Stimulated activated naive CD8-positive, alpha-beta T cell treated with anti-CD3 and anti-CD28 coated beads, Interleukin-15, Interleukin-2, amounts not matched to agents 100 U/mL and 50 U/mL, for 24 hours (primary cell): ENCODE data around the gene ZNF227.
"Not testable (repeated sequence)": the region's sequence is repeated elsewhere in the genome, so short reads cannot be mapped to it uniquely, and the experiment has no call there.

Source experiments
- ATAC-seq: fragments of 150-1000 bp; cut with Tn5 transposase; one replicate; pipeline ENCODE4 v1.10.0; 2021
- DNase-seq: peaks from one replicate; pipeline ENCODE4 v3.0.0; 2021

The ZNF227 gene

GRCh38 chr19:44252332-44252731 lies 40.0 kb downstream of the ZNF227 start:
- not testable (repeated sequence) for DNase-seq, ATAC-seq

GRCh38 chr19:44253392-44253791 lies 41.1 kb downstream of the ZNF227 start:
- not testable (repeated sequence) for ATAC-seq

DNA sequence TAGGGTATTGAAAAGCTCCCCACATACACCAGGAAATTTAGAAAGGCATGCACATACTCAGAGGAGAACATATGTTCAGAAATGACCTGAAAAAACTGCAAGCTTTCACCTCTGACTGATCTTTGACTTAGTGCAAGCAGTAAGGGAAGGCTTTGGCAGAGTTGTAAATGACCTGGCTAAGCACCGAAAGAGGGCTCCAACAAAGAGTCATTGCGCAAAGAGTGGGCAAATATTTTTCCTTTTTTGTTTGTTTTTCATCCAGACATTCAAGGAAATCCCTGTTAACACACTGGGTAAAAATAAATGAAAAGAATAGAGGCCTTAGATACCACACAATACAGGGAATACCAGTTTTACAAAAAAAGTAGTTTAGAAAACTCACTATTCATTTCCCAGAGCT lies 42.2 kb downstream of the ZNF227 start:
- DNase-seq, result no peak
- no peak for ATAC-seq

More at GRCh38 chr19:44253392-44253791, 41.1 kb downstream of the ZNF227 start:
- not testable (repeated sequence) for DNase-seq

- ATAC-seq (no peak), DNase-seq (no peak)
Measured at GRCh38 chr19:44255705-44256411, 43.5 kb downstream of the ZNF227 start.

DNA sequence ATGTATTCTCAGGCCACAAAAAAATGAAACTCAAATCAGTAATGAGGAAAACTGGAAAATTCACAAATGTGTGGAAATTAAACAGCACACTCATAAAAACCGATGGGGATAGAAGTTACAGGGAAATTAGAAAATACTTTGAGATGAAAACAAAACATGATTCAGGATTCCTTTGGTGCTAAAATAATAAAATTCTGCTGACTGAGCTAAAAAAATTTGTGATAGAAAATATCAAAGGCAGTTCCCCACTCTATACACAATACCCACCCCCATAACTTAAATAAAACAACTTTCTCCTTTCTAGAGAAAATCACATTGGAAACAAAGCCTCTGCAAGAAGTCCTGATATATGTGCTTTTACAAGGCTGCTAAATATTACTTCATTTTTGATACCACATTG lies 45.8 kb downstream of the ZNF227 start:
- DNase-seq, result no peak
- ATAC-seq, result no peak

- DNase-seq (no peak), ATAC-seq (no peak)
Measured at GRCh38 chr19:44258835-44259413, 46.6 kb downstream of the ZNF227 start.

GRCh38 chr19:44260343-44260681 lies 48.0 kb downstream of the ZNF227 start:
- DNase-seq, result no peak
- no peak for ATAC-seq

DNA sequence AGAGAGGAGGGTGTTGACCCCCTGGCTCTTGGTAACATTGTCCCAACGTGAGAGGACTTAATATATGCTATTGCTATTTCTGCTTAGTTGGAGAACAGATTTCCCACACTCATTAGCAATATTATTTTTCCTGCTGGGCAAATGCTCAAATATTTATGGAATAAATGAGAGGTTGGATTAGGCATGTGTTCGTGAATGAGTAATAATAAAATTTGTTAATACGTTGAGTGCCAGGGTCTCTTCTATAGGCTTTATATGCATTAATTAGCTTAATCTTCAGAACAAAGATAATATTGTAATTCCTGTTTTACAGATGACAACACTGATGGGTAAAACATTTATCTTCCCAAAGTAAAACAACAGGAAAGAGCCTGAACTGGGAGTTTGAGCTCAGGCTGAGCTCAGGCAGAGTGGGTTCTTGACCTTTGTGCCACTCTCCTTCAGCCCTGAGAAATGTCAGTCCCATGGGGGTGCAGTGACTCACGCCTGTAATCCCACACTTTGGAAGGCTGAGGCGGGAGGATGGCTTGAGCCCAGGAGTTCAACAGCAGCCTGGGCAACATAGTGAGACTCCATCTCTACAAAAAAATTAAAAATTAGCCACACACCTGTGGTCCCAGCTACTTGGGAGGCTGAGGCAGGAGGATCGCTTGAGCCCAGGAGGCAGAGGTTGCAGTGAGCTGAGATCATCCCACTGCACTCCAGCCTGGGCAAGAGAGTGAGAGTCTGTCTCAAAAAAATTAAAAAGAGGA lies 48.5 kb downstream of the ZNF227 start:
- ATAC-seq, result no peak

DNA sequence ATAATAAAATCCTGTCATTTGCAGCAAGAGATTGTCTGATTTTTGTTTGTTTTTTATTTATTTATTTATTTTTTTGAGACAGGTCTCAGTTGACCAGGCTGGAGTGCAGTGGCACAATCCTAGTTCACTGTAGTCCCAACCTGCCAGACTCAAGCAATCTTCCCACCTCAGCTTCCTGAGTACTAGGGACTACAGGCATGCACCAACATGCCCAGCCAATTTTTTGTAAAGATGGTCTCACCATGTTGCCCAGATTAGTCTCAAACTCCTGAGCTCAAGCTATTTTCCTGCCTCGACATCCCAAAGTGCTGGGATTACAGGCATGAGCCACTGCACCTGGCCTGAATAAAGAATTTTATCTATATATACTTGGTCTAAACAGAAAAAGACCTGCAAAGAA lies 65.0 kb downstream of the ZNF227 start:
- ATAC-seq, result no peak
- DNase-seq, result no peak

More for the DNA sequence above, 48.5 kb downstream of the ZNF227 start:
- DNase-seq, result no peak

- ATAC-seq, result no peak
- DNase-seq, result no peak
Measured at GRCh38 chr19:44278181-44278690, 65.9 kb downstream of the ZNF227 start.

DNA sequence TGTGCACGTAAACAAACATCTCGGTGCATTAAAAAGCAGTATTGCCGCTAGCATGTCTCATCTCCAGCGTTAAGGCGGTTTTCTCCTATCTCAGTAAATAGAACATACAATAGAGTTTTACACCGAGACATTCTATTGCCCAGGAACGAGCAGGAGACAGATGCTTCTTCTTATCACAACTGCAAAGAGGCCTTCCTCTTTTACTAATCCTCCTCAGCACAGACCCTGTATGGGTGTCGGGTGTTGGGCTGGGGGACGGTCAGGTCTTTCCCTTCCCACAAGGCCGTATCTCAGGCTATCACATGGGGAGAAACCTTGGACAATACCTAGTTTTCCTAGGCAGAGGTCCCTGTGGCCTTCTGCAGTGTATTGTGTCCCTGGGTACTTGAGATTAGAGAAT lies 68.6 kb downstream of the ZNF227 start:
- ATAC-seq (no peak), DNase-seq (no peak)

DNA sequence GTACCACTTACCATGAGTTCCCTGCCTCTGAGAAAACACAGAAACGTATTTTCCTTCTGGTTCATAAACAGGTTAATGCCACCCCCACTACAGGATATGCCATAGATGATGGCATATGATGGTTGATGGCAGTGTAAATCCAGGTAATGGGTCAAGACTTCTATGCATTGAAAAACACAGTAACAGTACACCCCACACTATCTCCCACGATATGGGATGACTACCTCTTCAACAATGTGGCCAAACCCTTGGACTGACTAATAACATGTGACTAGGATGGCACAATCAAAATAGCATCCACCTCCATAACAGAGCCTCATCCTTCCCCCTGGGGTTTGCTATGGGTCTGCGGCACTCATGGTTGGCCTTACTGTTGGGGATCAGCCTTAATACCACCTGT lies 70.5 kb downstream of the ZNF227 start:
- DNase-seq (no peak), ATAC-seq (no peak)

GRCh38 chr19:44284968-44285367 lies 72.6 kb downstream of the ZNF227 start:
- DNase-seq (no peak), ATAC-seq (no peak)
